HUES48 (cell line): Measurements from ENCODE around the gene DIO1.
"Not testable (repeated sequence)": the region's sequence is repeated elsewhere in the genome, so short reads cannot be mapped to it uniquely, and the experiment has no call there.

ENCODE experiments used
- H3K27ac ChIP-seq: one replicate; pipeline ENCODE4 v1.7.0; 2013; ENCODE audit warnings: low read depth, low read length, inconsistent platforms
- H3K27me3 ChIP-seq: 2 replicates; pipeline ENCODE4 v1.6.1; 2013; ENCODE audit warnings: mild to moderate bottlenecking, low read length; ENCODE audit not compliant: control insufficient read depth, insufficient read depth
- H3K36me3 ChIP-seq: 2 replicates; pipeline ENCODE4 v1.6.1; 2013; ENCODE audit warnings: low read length; ENCODE audit not compliant: control insufficient read depth, insufficient read depth
- H3K4me1 ChIP-seq: 2 replicates; pipeline ENCODE4 v1.6.1; 2013; ENCODE audit warnings: mild to moderate bottlenecking, low read length; ENCODE audit not compliant: control insufficient read depth, insufficient read depth
- H3K4me3 ChIP-seq: 2 replicates; pipeline ENCODE4 v1.5.1; 2013; ENCODE audit warnings: mild to moderate bottlenecking, low read depth, low read length
- H3K9ac ChIP-seq: 2 replicates; pipeline ENCODE4 v1.6.1; 2013; ENCODE audit warnings: mild to moderate bottlenecking, low read depth, low read length, moderate library complexity
- H3K9me3 ChIP-seq: 2 replicates; pipeline ENCODE4 v1.6.1; 2013; ENCODE audit warnings: low read length; ENCODE audit not compliant: control insufficient read depth, insufficient read depth

DIO1 gene

GRCh38 chr1:53875150-53875549, 18.8 kb upstream of the DIO1 start:
- H3K27me3 ChIP-seq, H3K4me3 ChIP-seq, H3K27ac ChIP-seq, H3K9me3 ChIP-seq, H3K4me1 ChIP-seq, H3K9ac ChIP-seq: not testable (repeated sequence)
- peaks cover 57% of the 10 kb centered on the region for H3K36me3 ChIP-seq

- H3K36me3 ChIP-seq, result peaks cover 45% of the 10 kb centered on the region
- H3K27me3 ChIP-seq, result no peaks in the 10 kb centered on the region
- no peaks in the 10 kb centered on the region for H3K9me3 ChIP-seq
- H3K27ac ChIP-seq, result no peak overlapping the region
- no peaks in the 10 kb centered on the region for H3K4me1 ChIP-seq
- no peak overlapping the region for H3K4me3 ChIP-seq
- H3K9ac ChIP-seq, result no peak overlapping the region
Measured at GRCh38 chr1:53878492-53879105, 15.4 kb upstream of the DIO1 start.

- H3K4me1 ChIP-seq, H3K4me3 ChIP-seq, H3K9ac ChIP-seq, H3K9me3 ChIP-seq, H3K27ac ChIP-seq, H3K27me3 ChIP-seq: not testable (repeated sequence)
- H3K36me3 ChIP-seq, result peaks cover 27% of the 10 kb centered on the region
Measured at GRCh38 chr1:53881853-53882252, 12.1 kb upstream of the DIO1 start.

GRCh38 chr1:53883600-53883999, 10.4 kb upstream of the DIO1 start:
- not testable (repeated sequence) for H3K4me1 ChIP-seq, H3K9me3 ChIP-seq, H3K4me3 ChIP-seq, H3K27ac ChIP-seq, H3K9ac ChIP-seq, H3K27me3 ChIP-seq
- H3K36me3 ChIP-seq, result peaks cover 23% of the 10 kb centered on the region

GRCh38 chr1:53888681-53889080, 5.3 kb upstream of the DIO1 start:
- peak overlapping the region; percentile 95 for H3K4me3 ChIP-seq
- no peak overlapping the region for H3K27ac ChIP-seq

GRCh38 chr1:53889304-53890298, 4.4 kb upstream of the DIO1 start, which contains the start of gene YIPF1:
Gene YIPF1 (minus strand): TSS chr1:53889797. CDS start chr1:53888937, 860 bp downstream.
- no peaks in the 10 kb centered on the region for H3K27me3 ChIP-seq
- peak within 1 kb of the TSS; percentile 72 for H3K9ac ChIP-seq
- H3K4me3 ChIP-seq, result peak within 1 kb of the TSS; percentile 95
- H3K4me1 ChIP-seq, result peaks cover 6% of the 10 kb centered on the region
- no peak within 1 kb of the TSS for H3K27ac ChIP-seq
- H3K36me3 ChIP-seq, result peaks cover 13% of the 10 kb centered on the region; the same call in 1 of the 2 replicates
- no peaks in the 10 kb centered on the region for H3K9me3 ChIP-seq

More at GRCh38 chr1:53888681-53889080, 5.3 kb upstream of the DIO1 start:
- H3K9ac ChIP-seq, result no peak overlapping the region
- no peaks in the 10 kb centered on the region for H3K27me3 ChIP-seq
- H3K36me3 ChIP-seq, result peaks cover 13% of the 10 kb centered on the region; the same call in 1 of the 2 replicates
- peaks cover 6% of the 10 kb centered on the region for H3K4me1 ChIP-seq
- no peaks in the 10 kb centered on the region for H3K9me3 ChIP-seq

GRCh38 chr1:53890522-53890941, 3.5 kb upstream of the DIO1 start:
- Histone ChIP-seq H3K4me3 (peak overlapping the region; percentile 95; the same call in 1 of the 2 replicates), H3K4me1 (peaks cover 6% of the 10 kb centered on the region), H3K9me3 (no peaks in the 10 kb centered on the region), H3K9ac (no peak overlapping the region), H3K36me3 (0 out of 2 replicates have a peak, but pooled peaks cover 13% of the 10 kb centered on the region), H3K27me3 (no peaks in the 10 kb centered on the region), H3K27ac (no peak overlapping the region)

- no peaks in the 10 kb centered on the region for H3K27me3 ChIP-seq
Measured at GRCh38 chr1:53891018-53891417, 3.0 kb upstream of the DIO1 start.

GRCh38 chr1:53891678-53892077, 2.3 kb upstream of the DIO1 start:
- no peak overlapping the region for H3K27ac ChIP-seq
- 0 out of 2 replicates have a peak, but pooled peaks cover 12% of the 10 kb centered on the region for H3K36me3 ChIP-seq
- no peaks in the 10 kb centered on the region for H3K27me3 ChIP-seq
- no peak overlapping the region for H3K9ac ChIP-seq
- no peak overlapping the region for H3K4me3 ChIP-seq
- no peaks in the 10 kb centered on the region for H3K9me3 ChIP-seq
- H3K4me1 ChIP-seq, result peaks cover 6% of the 10 kb centered on the region

More at GRCh38 chr1:53891018-53891417, 3.0 kb upstream of the DIO1 start:
- Histone ChIP-seq H3K4me3 (no peak overlapping the region), H3K9ac (no peak overlapping the region), H3K36me3 (0 out of 2 replicates have a peak, but pooled peaks cover 13% of the 10 kb centered on the region), H3K9me3 (no peaks in the 10 kb centered on the region), H3K27ac (no peak overlapping the region), H3K4me1 (peaks cover 6% of the 10 kb centered on the region)

- H3K9ac ChIP-seq, result no peak overlapping the region
- no peaks in the 10 kb centered on the region for H3K9me3 ChIP-seq
- H3K27me3 ChIP-seq, result no peaks in the 10 kb centered on the region
- H3K36me3 ChIP-seq, result 0 out of 2 replicates have a peak, but pooled peaks cover 2% of the 10 kb centered on the region
- H3K4me3 ChIP-seq, result no peak overlapping the region
- H3K4me1 ChIP-seq, result peaks cover 6% of the 10 kb centered on the region
- H3K27ac ChIP-seq, result no peak overlapping the region
Measured at GRCh38 chr1:53892911-53893310, 1.1 kb upstream of the DIO1 start.

- H3K4me3 ChIP-seq, result no peak overlapping the region
- no peak overlapping the region for H3K9ac ChIP-seq
- no peak overlapping the region for H3K27ac ChIP-seq
- H3K4me1 ChIP-seq, result peaks cover 6% of the 10 kb centered on the region
- H3K27me3 ChIP-seq, result no peaks in the 10 kb centered on the region
- H3K9me3 ChIP-seq, result no peaks in the 10 kb centered on the region
- no peaks in the 10 kb centered on the region for H3K36me3 ChIP-seq
Measured at GRCh38 chr1:53894644-53895043, 657 bp downstream of the DIO1 start.
